ENCODE data around the gene UBE3C. TPM values are rescaled to one million over a fixed set of nuclear protein-coding genes. Genes with fewer than 3 reads are reported as not detected.

The UBE3C gene
- total RNA-seq, 1 experiment from 2014 or later, result 87.6 TPM

- Histone ChIP-seq H3K27me3 (ENCODE audit: control insufficient read depth, insufficient read depth, low read length) (no peaks in the 10 kb centered on the region), H3K9me3 (ENCODE audit: control insufficient read depth, insufficient read depth, low read depth, low read length) (no peaks in the 10 kb centered on the region), H3K36me3 (ENCODE audit: control insufficient read depth, insufficient read depth, low read length) (no peaks in the 10 kb centered on the region), H3K4me3 (ENCODE audit: low read depth in 2 of 2, low read length in 2 of 2) (no peak overlapping the region), H3K27ac (ENCODE audit: low read length) (no peak overlapping the region), H3K4me1 (ENCODE audit: control insufficient read depth, insufficient read depth, low read length) (peaks cover 12% of the 10 kb centered on the region)
- POLR2A ChIA-PET, result no interaction called here
- in situ Hi-C loops (cut with HindIII; ENCODE audit: low pct_unique_long_range_greater_than_20kb, low sequenced_read_pairs), result no loop called here
- intact Hi-C loops (cut with micrococcal nuclease; ENCODE audit: unreplicated experiment), result no loop called here
- TF ChIP-seq REST (IDR thresholded peaks at IDR 0.05; ENCODE audit: insufficient read depth in 1 of 2, low read depth in 2 of 2, low read length in 1 of 2), result no peak
- no peak for TF ChIP-seq CTCF (IDR thresholded peaks at IDR 0.05)
- no peak for TF ChIP-seq POLR2AphosphoS5 (IDR thresholded peaks at IDR 0.05; ENCODE audit: low read depth, low read length)
- no peak for TF ChIP-seq SIN3A (IDR thresholded peaks at IDR 0.05; ENCODE audit: borderline replicate concordance, insufficient read depth, low read depth, low read length)
- no TSS peak for BruUV-seq (replicated peaks)
- CTCF ChIA-PET, result no interaction called here
- no peak for DNase-seq (ENCODE audit: low read depth, low spot score)
- ATAC-seq, result no peak
Measured at GRCh38 chr7:157141525-157142060, 2.9 kb downstream of the UBE3C start.

- POLR2A ChIA-PET, result no interaction called here
- H3K4me3 ChIP-seq (ENCODE audit: low read depth in 2 of 2, low read length in 2 of 2), result no peak overlapping the region
- peaks cover 11% of the 10 kb centered on the region for H3K4me1 ChIP-seq (ENCODE audit: control insufficient read depth, insufficient read depth, low read length)
- DNase-seq (ENCODE audit: low read depth, low spot score) (no peak), ATAC-seq (no peak)
- in situ Hi-C loops (cut with HindIII; ENCODE audit: low pct_unique_long_range_greater_than_20kb, low sequenced_read_pairs), result no loop called here
- CTCF ChIA-PET, result interaction anchor here (0.5 kb wide), 1 partner anchor 25 kb away, joined by 4 read pairs; no protein-coding TSS in a partner anchor
- BruUV-seq (replicated peaks), result no TSS peak
- H3K9me3 ChIP-seq (ENCODE audit: control insufficient read depth, insufficient read depth, low read depth, low read length), result no peaks in the 10 kb centered on the region
- no peaks in the 10 kb centered on the region for H3K36me3 ChIP-seq (ENCODE audit: control insufficient read depth, insufficient read depth, low read length)
- no peak for TF ChIP-seq TCF7L2 (IDR thresholded peaks at IDR 0.05; ENCODE audit: low read depth, low read length)
- no peak for TF ChIP-seq SIN3A (IDR thresholded peaks at IDR 0.05; ENCODE audit: borderline replicate concordance, insufficient read depth, low read depth, low read length)
- TF ChIP-seq CTCF (IDR thresholded peaks at IDR 0.05), result no peak
- TF ChIP-seq REST (IDR thresholded peaks at IDR 0.05; ENCODE audit: insufficient read depth in 1 of 2, low read depth in 2 of 2, low read length in 1 of 2), result no peak
- H3K27me3 ChIP-seq (ENCODE audit: control insufficient read depth, insufficient read depth, low read length), result no peaks in the 10 kb centered on the region
- intact Hi-C loops (cut with micrococcal nuclease; ENCODE audit: unreplicated experiment), result no loop called here
- H3K27ac ChIP-seq (ENCODE audit: low read length), result no peak overlapping the region
Measured at GRCh38 chr7:157143788-157144187, 5.1 kb downstream of the UBE3C start.

All from Panc1 (cell line).